ENCODE measurements around the gene ZNF791. TPM values are rescaled to one million over a fixed set of nuclear protein-coding genes. Genes with fewer than 3 reads are reported as not detected.
"Not testable (repeated sequence)": the region's sequence is repeated elsewhere in the genome, so short reads cannot be mapped to it uniquely, and the experiment has no call there.

Gene ZNF791
- total and polyA plus RNA-seq, 2 experiments from 2014 or later, result 11.5 to 16.2 TPM

GRCh38 chr19:12642506-12642905 is 31.8 kb downstream of the ZNF791 start:
- no peaks in the 10 kb centered on the region for H4K20me1 ChIP-seq (ENCODE audit: insufficient read depth, poor library complexity, severe bottlenecking)
- no peak overlapping the region for H3K4me2 ChIP-seq
- no peak for DNase-seq (ENCODE audit: low spot score)
- H3K79me2 ChIP-seq, result no peaks in the 10 kb centered on the region
- no peak overlapping the region for H3K27ac ChIP-seq
- no peak overlapping the region for H2AFZ ChIP-seq
- 94% methylated on average over 26 of the region's 26 CpGs for WGBS (ENCODE audit: low lambda C conversion rate, missing lambda C conversion rate)
- H3K27me3 ChIP-seq, result no peaks in the 10 kb centered on the region
- H3K9me2 ChIP-seq (replicated peaks; ENCODE audit: insufficient read depth), result no peaks in the 10 kb centered on the region
- no peaks in the 10 kb centered on the region for H3K4me1 ChIP-seq (ENCODE audit: insufficient read depth)
- H3K36me3 ChIP-seq (replicated peaks; ENCODE audit: insufficient read depth, low read depth), result no peaks in the 10 kb centered on the region
- TF ChIP-seq, protein P1, sequence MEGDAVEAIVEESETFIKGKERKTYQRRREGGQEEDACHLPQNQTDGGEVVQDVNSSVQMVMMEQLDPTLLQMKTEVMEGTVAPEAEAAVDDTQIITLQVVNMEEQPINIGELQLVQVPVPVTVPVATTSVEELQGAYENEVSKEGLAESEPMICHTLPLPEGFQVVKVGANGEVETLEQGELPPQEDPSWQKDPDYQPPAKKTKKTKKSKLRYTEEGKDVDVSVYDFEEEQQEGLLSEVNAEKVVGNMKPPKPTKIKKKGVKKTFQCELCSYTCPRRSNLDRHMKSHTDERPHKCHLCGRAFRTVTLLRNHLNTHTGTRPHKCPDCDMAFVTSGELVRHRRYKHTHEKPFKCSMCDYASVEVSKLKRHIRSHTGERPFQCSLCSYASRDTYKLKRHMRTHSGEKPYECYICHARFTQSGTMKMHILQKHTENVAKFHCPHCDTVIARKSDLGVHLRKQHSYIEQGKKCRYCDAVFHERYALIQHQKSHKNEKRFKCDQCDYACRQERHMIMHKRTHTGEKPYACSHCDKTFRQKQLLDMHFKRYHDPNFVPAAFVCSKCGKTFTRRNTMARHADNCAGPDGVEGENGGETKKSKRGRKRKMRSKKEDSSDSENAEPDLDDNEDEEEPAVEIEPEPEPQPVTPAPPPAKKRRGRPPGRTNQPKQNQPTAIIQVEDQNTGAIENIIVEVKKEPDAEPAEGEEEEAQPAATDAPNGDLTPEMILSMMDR (IDR thresholded peaks at IDR 0.05; ENCODE audit: poor library complexity), result no peak
- TF ChIP-seq EZH2 (IDR thresholded peaks at IDR 0.05; ENCODE audit: borderline replicate concordance), result no peak
- TF ChIP-seq EZH2phosphoT487 (IDR thresholded peaks at IDR 0.05; ENCODE audit: low read depth, severe bottlenecking, unreplicated experiment), result no peak
- H3K9me3 ChIP-seq (ENCODE audit: low read depth), result no peaks in the 10 kb centered on the region
- no peak overlapping the region for H3K4me3 ChIP-seq

DNA sequence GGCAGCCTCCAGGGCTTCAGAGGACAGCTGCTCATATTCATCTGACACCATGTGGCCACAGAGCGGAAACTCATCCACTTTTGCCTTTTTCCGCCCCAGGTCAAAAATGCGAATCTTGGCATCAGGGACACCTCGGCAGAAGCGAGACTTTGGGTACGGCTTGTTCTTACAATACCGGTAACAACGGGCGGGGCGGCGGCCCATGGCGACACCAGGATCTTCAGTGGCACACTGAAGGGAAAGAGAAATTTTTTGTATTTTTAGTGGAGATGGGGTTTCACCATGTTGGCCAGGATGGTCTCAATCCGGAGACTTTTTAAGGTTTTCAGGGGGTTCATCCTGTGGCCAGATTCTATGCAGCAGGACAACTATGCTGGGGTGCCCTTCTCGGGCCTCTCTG is 33.0 kb downstream of the ZNF791 start:
- not testable (repeated sequence) for H3K9me2 ChIP-seq (replicated peaks; ENCODE audit: insufficient read depth); H4K20me1 ChIP-seq (ENCODE audit: insufficient read depth, poor library complexity, severe bottlenecking); H3K9me3 ChIP-seq (ENCODE audit: low read depth); H3K36me3 ChIP-seq (replicated peaks; ENCODE audit: insufficient read depth, low read depth); DNase-seq (ENCODE audit: low spot score); H2AFZ ChIP-seq; H3K27me3 ChIP-seq; H3K4me1 ChIP-seq (ENCODE audit: insufficient read depth); H3K4me2 ChIP-seq; H3K27ac ChIP-seq; H3K79me2 ChIP-seq; H3K4me3 ChIP-seq
- WGBS (ENCODE audit: low lambda C conversion rate, missing lambda C conversion rate), result 98% methylated on average over 14 of the region's 14 CpGs

DNA sequence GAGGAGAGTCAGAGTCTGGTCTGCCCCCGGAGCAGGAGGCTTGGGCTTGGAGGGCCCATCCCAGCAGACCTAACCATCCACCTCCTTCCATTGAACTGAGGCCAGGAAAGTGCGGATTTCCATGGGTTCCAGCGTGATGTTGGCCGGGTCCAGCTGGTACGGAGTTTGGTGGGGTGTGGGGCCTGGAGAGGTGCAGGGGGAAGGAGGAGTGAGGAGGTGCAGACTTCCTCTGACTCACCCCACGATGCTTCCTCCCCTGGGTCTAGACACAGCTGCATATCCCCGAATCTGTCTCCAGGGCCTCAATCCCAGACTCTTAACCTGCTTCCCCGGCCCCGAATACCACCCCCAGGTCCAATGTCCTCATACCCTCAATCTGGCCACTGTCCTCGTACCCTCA is 35.8 kb downstream of the ZNF791 start:
- Histone ChIP-seq H3K36me3 (replicated peaks; ENCODE audit: insufficient read depth, low read depth) (no peaks in the 10 kb centered on the region), H3K79me2 (no peaks in the 10 kb centered on the region), H3K4me2 (no peak overlapping the region), H4K20me1 (ENCODE audit: insufficient read depth, poor library complexity, severe bottlenecking) (no peaks in the 10 kb centered on the region), H3K9me2 (replicated peaks; ENCODE audit: insufficient read depth) (no peaks in the 10 kb centered on the region), H2AFZ (no peak overlapping the region), H3K9me3 (ENCODE audit: low read depth) (no peaks in the 10 kb centered on the region), H3K27ac (no peak overlapping the region), H3K4me3 (no peak overlapping the region), H3K27me3 (no peaks in the 10 kb centered on the region), H3K4me1 (ENCODE audit: insufficient read depth) (no peaks in the 10 kb centered on the region)
- DNase-seq (ENCODE audit: low spot score), result no peak
- TF ChIP-seq EZH2phosphoT487 (IDR thresholded peaks at IDR 0.05; ENCODE audit: low read depth, severe bottlenecking, unreplicated experiment), result no peak
- TF ChIP-seq EZH2 (IDR thresholded peaks at IDR 0.05; ENCODE audit: borderline replicate concordance), result no peak
- TF ChIP-seq, protein P1 (IDR thresholded peaks at IDR 0.05; ENCODE audit: poor library complexity), result no peak
- 97% methylated on average over 10 of the region's 10 CpGs for WGBS (ENCODE audit: low lambda C conversion rate, missing lambda C conversion rate)

- Histone ChIP-seq H3K4me1 (ENCODE audit: insufficient read depth) (no peaks in the 10 kb centered on the region), H3K27me3 (no peaks in the 10 kb centered on the region), H3K4me2 (no peak overlapping the region), H3K36me3 (replicated peaks; ENCODE audit: insufficient read depth, low read depth) (no peaks in the 10 kb centered on the region), H3K4me3 (no peak overlapping the region), H3K9me3 (ENCODE audit: low read depth) (no peaks in the 10 kb centered on the region), H3K9me2 (replicated peaks; ENCODE audit: insufficient read depth) (no peaks in the 10 kb centered on the region), H3K27ac (no peak overlapping the region), H2AFZ (no peak overlapping the region), H4K20me1 (ENCODE audit: insufficient read depth, poor library complexity, severe bottlenecking) (no peaks in the 10 kb centered on the region), H3K79me2 (no peaks in the 10 kb centered on the region)
- 86% methylated on average over 8 of the region's 8 CpGs for WGBS (ENCODE audit: low lambda C conversion rate, missing lambda C conversion rate)
- no peak for TF ChIP-seq EZH2 (IDR thresholded peaks at IDR 0.05; ENCODE audit: borderline replicate concordance)
- no peak for DNase-seq (ENCODE audit: low spot score)
Observed at GRCh38 chr19:12647047-12647446, 36.3 kb downstream of the ZNF791 start.

All from hepatocyte (in vitro differentiated cells).